Liver (tissue), 9 donors: ENCODE results near the gene CYLD. TPM values are rescaled to one million over a fixed set of nuclear protein-coding genes. Genes with fewer than 3 reads are reported as not detected.

Experiments used
- DNase-seq: peaks from one replicate; pipeline ENCODE4 v3.0.0-alpha.2; 2017; ENCODE audit warnings: low spot score
- H3K27ac ChIP-seq, 2 donors: one replicate each; pipeline ENCODE4 v1.7.0; 2013; ENCODE audit warnings: inconsistent platforms in 2 of 2, low read length in 2 of 2, control low read depth in 1 of 2, low read depth in 1 of 2, mild to moderate bottlenecking in 1 of 2
- H3K27me3 ChIP-seq, 4 donors: one replicate each; pipeline versions ENCODE4 v1.6.1 to v1.7.0; 2013; ENCODE audit warnings: low read length in 3 of 4, inconsistent platforms in 1 of 4, mild to moderate bottlenecking in 1 of 4, moderate library complexity in 1 of 4; ENCODE audit not compliant: control insufficient read depth in 4 of 4, insufficient read depth in 4 of 4
- H3K36me3 ChIP-seq, 4 donors: one replicate each; pipeline versions ENCODE4 v1.6.1 to v1.7.0; 2013; ENCODE audit warnings: low read length in 3 of 4, mild to moderate bottlenecking in 3 of 4, low read depth in 1 of 4, moderate library complexity in 1 of 4; ENCODE audit not compliant: control insufficient read depth in 4 of 4, insufficient read depth in 3 of 4
- H3K4me1 ChIP-seq, 4 donors: one replicate each; pipeline versions ENCODE4 v1.6.1 to v1.7.0; 2013; ENCODE audit warnings: low read length in 3 of 4, mild to moderate bottlenecking in 3 of 4, moderate library complexity in 1 of 4; ENCODE audit not compliant: control insufficient read depth in 4 of 4, insufficient read depth in 4 of 4
- H3K4me3 ChIP-seq, 3 donors: one replicate each; pipeline versions ENCODE4 v1.6.1 to v1.7.0; 2013; ENCODE audit warnings: low read length in 3 of 3, control low read depth in 1 of 3, low read depth in 1 of 3, mild to moderate bottlenecking in 1 of 3
- H3K9ac ChIP-seq, 2 donors: one replicate each; pipeline ENCODE4 v1.7.0; 2013; ENCODE audit warnings: low read length in 2 of 2, mild to moderate bottlenecking in 2 of 2, moderate library complexity in 2 of 2, control low read depth in 1 of 2, low read depth in 1 of 2
- H3K9me3 ChIP-seq, 4 donors: one replicate each; pipeline versions ENCODE4 v1.6.1 to v1.7.0; 2013; ENCODE audit warnings: low read length in 3 of 4; ENCODE audit not compliant: control insufficient read depth in 4 of 4
- EGR1 ChIP-seq, 2 donors: IDR thresholded peaks; 2 replicates each; pipeline ENCODE4 v1.6.1; 2016 to 2018; ENCODE audit warnings: antibody characterized with exemption in 2 of 2, low read depth in 2 of 2
- FOXA1 ChIP-seq: IDR thresholded peaks from 2 replicates; pipeline ENCODE4 v1.6.1; 2016; ENCODE audit warnings: antibody characterized with exemption
- FOXA2 ChIP-seq: IDR thresholded peaks from 2 replicates; pipeline ENCODE4 v1.6.1; 2016; ENCODE audit warnings: antibody characterized with exemption
- GABPA ChIP-seq, 2 donors: IDR thresholded peaks in 1 of 2; conservative IDR thresholded peaks in 1 of 2; 2 replicates each; pipeline ENCODE4 v1.6.1; 2016; ENCODE audit warnings: antibody characterized with exemption in 2 of 2, mild to moderate bottlenecking in 1 of 2, moderate library complexity in 1 of 2
- HNF4A ChIP-seq, 2 donors: conservative IDR thresholded peaks; 2 replicates each; pipeline ENCODE4 v1.6.1; 2016; ENCODE audit warnings: antibody characterized with exemption in 2 of 2, mild to moderate bottlenecking in 2 of 2
- HNF4G ChIP-seq: IDR thresholded peaks from 2 replicates; pipeline ENCODE4 v1.6.1; 2016; ENCODE audit warnings: antibody characterized with exemption
- JUND ChIP-seq, 2 donors: IDR thresholded peaks; 2 replicates each; pipeline ENCODE4 v1.6.1; 2016; ENCODE audit warnings: antibody characterized with exemption in 2 of 2
- NR2F2 ChIP-seq: IDR thresholded peaks from 2 replicates; pipeline ENCODE4 v1.6.1; 2016; ENCODE audit warnings: antibody characterized with exemption
- RAD21 ChIP-seq, 2 donors: IDR thresholded peaks; 2 replicates each; pipeline ENCODE4 v1.6.1; 2016; ENCODE audit warnings: antibody characterized with exemption in 2 of 2, mild to moderate bottlenecking in 2 of 2
- RXRA ChIP-seq, 2 donors: IDR thresholded peaks; 2 replicates each; pipeline ENCODE4 v1.6.1; 2017 to 2018; ENCODE audit warnings: antibody characterized with exemption in 2 of 2, mild to moderate bottlenecking in 1 of 2
- SP1 ChIP-seq: IDR thresholded peaks from 2 replicates; pipeline ENCODE4 v1.6.1; 2018; ENCODE audit warnings: antibody characterized with exemption, mild to moderate bottlenecking
- TAF1 ChIP-seq: conservative IDR thresholded peaks from 2 replicates; pipeline ENCODE4 v1.6.1; 2016; ENCODE audit warnings: antibody characterized with exemption, mild to moderate bottlenecking
- YY1 ChIP-seq: IDR thresholded peaks from 2 replicates; pipeline ENCODE4 v1.6.1; 2016; ENCODE audit warnings: antibody characterized with exemption, mild to moderate bottlenecking
- ZBTB33 ChIP-seq: IDR thresholded peaks from 2 replicates; pipeline ENCODE4 v1.6.1; 2016; ENCODE audit warnings: antibody characterized with exemption
- WGBS: extraction: QIAGEN DNeasy Blood & Tissue Kit; methylation state at CpG from one replicate; pipeline ENCODE4 v1.1.7; 2013; 5-methylcytosine and 5-hydroxymethylcytosine counted together
- polyA plus RNA-seq, 2 donors: library from polyadenylated mRNA; stranded (reverse) in 1 of 2; unstranded in 1 of 2; fragments of 200-250 nt in 1 of 2; fragments of >200 nt in 1 of 2; fragmentation: Nextera tagmentation in 1 of 2; extraction: Ambion mirVana in 1 of 2; gene quantifications; one replicate each; pipeline versions ENCODE4 v1.2.1 to v1.2.3, GENCODE V29; 2013 to 2015
- total RNA-seq, 2 donors: library from RNA; depleted of rRNA; stranded (reverse); fragments of >200 nt; gene quantifications; one replicate each; pipeline ENCODE4 v1.2.3, GENCODE V29; 2014
- TF ChIP-seq, protein P1 (sequence below): IDR thresholded peaks from 2 replicates; pipeline ENCODE4 v1.6.1; 2016; ENCODE audit warnings: antibody characterized with exemption
- TF ChIP-seq, protein P2 (sequence below): IDR thresholded peaks from 2 replicates; pipeline ENCODE4 v1.6.1; 2016; ENCODE audit warnings: antibody characterized with exemption
- TF ChIP-seq, protein P3 (sequence below): IDR thresholded peaks from 2 replicates; pipeline ENCODE4 v1.6.1; 2016; ENCODE audit warnings: antibody characterized with exemption, mild to moderate bottlenecking
- donor health status: healthy.
- donor health status: healthy.
- donor health status: healthy.
- donor health status: healthy.
- donor health status: healthy.

The CYLD gene
- total and polyA plus RNA-seq, 4 donors = 8.2 to 42.7 (median 13.8) TPM

DNA sequence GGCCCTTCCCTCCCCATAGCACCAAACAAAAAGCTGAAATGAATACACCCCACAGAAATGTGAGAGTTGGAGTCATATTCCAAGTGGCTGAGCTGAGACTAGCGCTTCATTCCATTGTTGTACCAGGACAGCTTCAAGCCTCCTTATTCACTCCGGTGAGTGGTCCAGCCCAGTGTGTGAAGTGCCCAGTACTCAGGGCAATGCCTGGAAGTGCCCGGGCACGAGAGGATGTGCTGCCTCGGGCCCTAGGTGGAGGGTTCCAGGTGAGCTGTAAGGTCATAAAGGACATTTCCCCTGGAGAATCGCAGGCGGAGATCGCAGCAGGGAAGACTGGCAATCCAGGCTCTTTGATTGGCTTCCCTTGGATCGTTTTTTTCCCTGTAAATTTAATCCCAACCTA is 5.4 kb upstream of the CYLD start:
- no peak overlapping the region for H3K9ac ChIP-seq
- no peak overlapping the region for H3K4me3 ChIP-seq
- no peaks in the 10 kb centered on the region for H3K27me3 ChIP-seq
- H3K36me3 ChIP-seq = peaks cover 0 to 2% (median 0%) of the 10 kb centered on the region in 4 donors
- no peak for TF ChIP-seq RXRA (IDR thresholded peaks at IDR 0.05)
- no peak for TF ChIP-seq HNF4A (conservative IDR thresholded peaks at IDR 0.05)
- TF ChIP-seq TAF1 = no peak
- TF ChIP-seq, protein P1, sequence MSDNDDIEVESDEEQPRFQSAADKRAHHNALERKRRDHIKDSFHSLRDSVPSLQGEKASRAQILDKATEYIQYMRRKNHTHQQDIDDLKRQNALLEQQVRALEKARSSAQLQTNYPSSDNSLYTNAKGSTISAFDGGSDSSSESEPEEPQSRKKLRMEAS = no peak
- TF ChIP-seq, protein P2, sequence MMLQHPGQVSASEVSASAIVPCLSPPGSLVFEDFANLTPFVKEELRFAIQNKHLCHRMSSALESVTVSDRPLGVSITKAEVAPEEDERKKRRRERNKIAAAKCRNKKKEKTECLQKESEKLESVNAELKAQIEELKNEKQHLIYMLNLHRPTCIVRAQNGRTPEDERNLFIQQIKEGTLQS = no peak
- no peak for TF ChIP-seq NR2F2
- TF ChIP-seq RAD21 (IDR thresholded peaks at IDR 0.05) = no peak
- TF ChIP-seq FOXA2 = no peak
- TF ChIP-seq JUND (IDR thresholded peaks at IDR 0.05) = no peak
- no peak for TF ChIP-seq EGR1 (IDR thresholded peaks at IDR 0.05; ENCODE audit: low read depth in 2 of 2)
- TF ChIP-seq, protein P3, sequence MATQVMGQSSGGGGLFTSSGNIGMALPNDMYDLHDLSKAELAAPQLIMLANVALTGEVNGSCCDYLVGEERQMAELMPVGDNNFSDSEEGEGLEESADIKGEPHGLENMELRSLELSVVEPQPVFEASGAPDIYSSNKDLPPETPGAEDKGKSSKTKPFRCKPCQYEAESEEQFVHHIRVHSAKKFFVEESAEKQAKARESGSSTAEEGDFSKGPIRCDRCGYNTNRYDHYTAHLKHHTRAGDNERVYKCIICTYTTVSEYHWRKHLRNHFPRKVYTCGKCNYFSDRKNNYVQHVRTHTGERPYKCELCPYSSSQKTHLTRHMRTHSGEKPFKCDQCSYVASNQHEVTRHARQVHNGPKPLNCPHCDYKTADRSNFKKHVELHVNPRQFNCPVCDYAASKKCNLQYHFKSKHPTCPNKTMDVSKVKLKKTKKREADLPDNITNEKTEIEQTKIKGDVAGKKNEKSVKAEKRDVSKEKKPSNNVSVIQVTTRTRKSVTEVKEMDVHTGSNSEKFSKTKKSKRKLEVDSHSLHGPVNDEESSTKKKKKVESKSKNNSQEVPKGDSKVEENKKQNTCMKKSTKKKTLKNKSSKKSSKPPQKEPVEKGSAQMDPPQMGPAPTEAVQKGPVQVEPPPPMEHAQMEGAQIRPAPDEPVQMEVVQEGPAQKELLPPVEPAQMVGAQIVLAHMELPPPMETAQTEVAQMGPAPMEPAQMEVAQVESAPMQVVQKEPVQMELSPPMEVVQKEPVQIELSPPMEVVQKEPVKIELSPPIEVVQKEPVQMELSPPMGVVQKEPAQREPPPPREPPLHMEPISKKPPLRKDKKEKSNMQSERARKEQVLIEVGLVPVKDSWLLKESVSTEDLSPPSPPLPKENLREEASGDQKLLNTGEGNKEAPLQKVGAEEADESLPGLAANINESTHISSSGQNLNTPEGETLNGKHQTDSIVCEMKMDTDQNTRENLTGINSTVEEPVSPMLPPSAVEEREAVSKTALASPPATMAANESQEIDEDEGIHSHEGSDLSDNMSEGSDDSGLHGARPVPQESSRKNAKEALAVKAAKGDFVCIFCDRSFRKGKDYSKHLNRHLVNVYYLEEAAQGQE = no peak
- no peak for TF ChIP-seq YY1
- no peak for TF ChIP-seq ZBTB33
- no peak for TF ChIP-seq GABPA (IDR thresholded peaks at IDR 0.05 in 1 of 2, conservative IDR thresholded peaks at IDR 0.05 in 1 of 2)
- TF ChIP-seq SP1 = no peak
- 85% methylated on average over 9 of the region's 9 CpGs for WGBS
- H3K4me1 ChIP-seq = peaks cover 0 to 9% (median 4%) of the 10 kb centered on the region in 4 donors
- H3K9me3 ChIP-seq = no peaks in the 10 kb centered on the region
- H3K27ac ChIP-seq = no peak overlapping the region
- no peak for DNase-seq

DNA sequence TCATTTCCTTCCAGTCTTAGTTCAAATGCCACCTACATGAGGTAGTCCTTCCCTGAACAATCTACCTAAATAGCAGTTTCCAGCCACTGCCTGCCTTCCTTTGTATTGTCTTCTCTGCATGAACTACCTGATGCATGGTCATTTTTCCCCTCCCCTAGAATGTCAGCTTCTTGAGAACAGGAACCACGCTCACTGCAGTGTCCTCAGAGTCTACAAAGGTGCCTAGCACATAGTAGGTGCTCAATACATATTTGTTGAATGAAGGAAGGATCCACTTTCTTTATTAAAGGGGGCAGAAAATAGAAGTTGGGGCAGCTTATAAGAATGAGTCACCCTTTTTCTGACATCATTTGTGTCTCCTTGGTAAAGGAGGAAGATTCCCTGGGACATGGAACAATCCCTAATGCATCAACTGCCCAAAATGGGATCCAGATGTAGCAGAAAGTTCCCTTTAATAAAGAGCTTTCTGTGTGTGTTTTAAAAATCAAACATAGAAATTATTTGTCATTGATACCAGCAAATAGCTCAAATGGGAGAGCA is 4.4 kb upstream of the CYLD start:
- Histone ChIP-seq H3K27me3 (no peaks in the 10 kb centered on the region), H3K4me3 (no peak overlapping the region), H3K4me1 (peaks cover 0 to 9% (median 5%) of the 10 kb centered on the region in 4 donors), H3K36me3 (no peaks in the 10 kb centered on the region), H3K9ac (no peak overlapping the region), H3K27ac (no peak overlapping the region), H3K9me3 (no peaks in the 10 kb centered on the region)
- DNase-seq = no peak
- 98% methylated on average over 1 of the region's 1 CpG for WGBS
- no peak for TF ChIP-seq JUND (IDR thresholded peaks at IDR 0.05)
- TF ChIP-seq, protein P3 = no peak
- no peak for TF ChIP-seq FOXA1
- no peak for TF ChIP-seq TAF1
- TF ChIP-seq HNF4G = no peak
- no peak for TF ChIP-seq GABPA (IDR thresholded peaks at IDR 0.05 in 1 of 2, conservative IDR thresholded peaks at IDR 0.05 in 1 of 2)
- no peak for TF ChIP-seq RXRA (IDR thresholded peaks at IDR 0.05)
